ENCODE data around the gene ENPP6. TPM values are rescaled to one million over a fixed set of nuclear protein-coding genes. Genes with fewer than 3 reads are reported as not detected.

Gene ENPP6
- total RNA-seq, 4 donors from 2014 or later: 0.07 to 0.56 (median 0.20) TPM; not detected in 1

- TF ChIP-seq POLR2A (IDR thresholded peaks at IDR 0.05) (no peak), CTCF (IDR thresholded peaks at IDR 0.05 in 4 of 5, conservative IDR thresholded peaks at IDR 0.05 in 1 of 5) (no peak)
- in situ Hi-C loops (cut with MboI; ENCODE audit: low sequenced_read_pairs in 4 of 4): no loop called here
- no peaks in the 10 kb centered on the region for H3K36me3 ChIP-seq
- H3K4me1 ChIP-seq: no peaks in the 10 kb centered on the region
- no peak overlapping the region for H3K4me3 ChIP-seq
- DNase-seq: no peak
- H3K27ac ChIP-seq: no peak overlapping the region
- H3K27me3 ChIP-seq: no peaks in the 10 kb centered on the region
- H3K9me3 ChIP-seq: no peaks in the 10 kb centered on the region
- no peak for ATAC-seq
- intact Hi-C loops (cut with DNase I; ENCODE audit: low total_unique reads): no loop called here
Measured at GRCh38 chr4:184192933-184193332, 24.7 kb downstream of the ENPP6 start.

- in situ Hi-C loops (cut with MboI; ENCODE audit: low sequenced_read_pairs in 4 of 4) (no loop called here), intact Hi-C loops (cut with DNase I; ENCODE audit: low total_unique reads) (no loop called here)
- H3K27me3 ChIP-seq: no peaks in the 10 kb centered on the region
- H3K27ac ChIP-seq: no peak overlapping the region
- H3K36me3 ChIP-seq: no peaks in the 10 kb centered on the region
- ATAC-seq (no peak), DNase-seq (no peak)
- no peaks in the 10 kb centered on the region for H3K9me3 ChIP-seq
- no peaks in the 10 kb centered on the region for H3K4me1 ChIP-seq
- TF ChIP-seq CTCF (IDR thresholded peaks at IDR 0.05 in 4 of 5, conservative IDR thresholded peaks at IDR 0.05 in 1 of 5) (no peak), POLR2A (IDR thresholded peaks at IDR 0.05) (no peak)
- no peak overlapping the region for H3K4me3 ChIP-seq
Measured at GRCh38 chr4:184191267-184191666, 26.4 kb downstream of the ENPP6 start.

GRCh38 chr4:184190711-184191110 lies 27.0 kb downstream of the ENPP6 start:
- no peak overlapping the region for H3K27ac ChIP-seq
- in situ Hi-C loops (cut with MboI; ENCODE audit: low sequenced_read_pairs in 4 of 4) (no loop called here), intact Hi-C loops (cut with DNase I; ENCODE audit: low total_unique reads) (no loop called here)
- H3K27me3 ChIP-seq: no peaks in the 10 kb centered on the region
- TF ChIP-seq CTCF (IDR thresholded peaks at IDR 0.05 in 4 of 5, conservative IDR thresholded peaks at IDR 0.05 in 1 of 5) (no peak), POLR2A (IDR thresholded peaks at IDR 0.05) (no peak)
- H3K4me3 ChIP-seq: no peak overlapping the region
- H3K9me3 ChIP-seq: no peaks in the 10 kb centered on the region
- DNase-seq (no peak), ATAC-seq (no peak)
- H3K36me3 ChIP-seq: no peaks in the 10 kb centered on the region
- H3K4me1 ChIP-seq: no peaks in the 10 kb centered on the region

- no peaks in the 10 kb centered on the region for H3K27me3 ChIP-seq
- in situ Hi-C loops (cut with MboI; ENCODE audit: low sequenced_read_pairs in 4 of 4) (no loop called here), intact Hi-C loops (cut with DNase I; ENCODE audit: low total_unique reads) (no loop called here)
- H3K9me3 ChIP-seq: no peaks in the 10 kb centered on the region
- H3K4me1 ChIP-seq: no peaks in the 10 kb centered on the region
- DNase-seq (no peak), ATAC-seq (no peak)
- H3K36me3 ChIP-seq: no peaks in the 10 kb centered on the region
- H3K27ac ChIP-seq: no peak overlapping the region
- H3K4me3 ChIP-seq: no peak overlapping the region
- no peak for TF ChIP-seq CTCF (IDR thresholded peaks at IDR 0.05 in 4 of 5, conservative IDR thresholded peaks at IDR 0.05 in 1 of 5)
- no peak for TF ChIP-seq POLR2A (IDR thresholded peaks at IDR 0.05)
Measured at GRCh38 chr4:184189966-184190365, 27.7 kb downstream of the ENPP6 start.
